Sigmoid colon (tissue), 4 donors: ENCODE measurements around the gene ANKRD10.

Experiments
- CTCF ChIP-seq, 4 experiments: fragments of 450-650 bp in 3 of 4; fragments of 200-600 bp in 1 of 4; IDR thresholded peaks; one replicate each; pipeline ENCODE4 v1.5.1; 2016 to 2019; ENCODE audit warnings: antibody characterized with exemption in 4 of 4, mild to moderate bottlenecking in 3 of 4, moderate library complexity in 2 of 4
- EP300 ChIP-seq, 4 donors: sonication (generic); formaldehyde crosslinking; IDR thresholded peaks; one replicate each; pipeline ENCODE4 v1.6.1; 2017; ENCODE audit warnings: antibody characterized with exemption in 4 of 4
- POLR2A ChIP-seq, 2 donors: fragments of 450-650 bp; IDR thresholded peaks; one replicate each; pipeline ENCODE4 v1.6.1; 2016; ENCODE audit warnings: antibody characterized with exemption in 2 of 2, mild to moderate bottlenecking in 2 of 2, moderate library complexity in 2 of 2
- POLR2AphosphoS5 ChIP-seq, 4 donors: sonication (generic); formaldehyde crosslinking; IDR thresholded peaks; one replicate each; pipeline ENCODE4 v1.6.1; 2017; ENCODE audit warnings: antibody characterized with exemption in 4 of 4

- TF ChIP-seq CTCF (IDR thresholded peaks at IDR 0.05), result no peak
- no peak for TF ChIP-seq POLR2A (IDR thresholded peaks at IDR 0.05)
- TF ChIP-seq POLR2AphosphoS5 (IDR thresholded peaks at IDR 0.05), result no peak
- TF ChIP-seq EP300 (IDR thresholded peaks at IDR 0.05), result no peak
Observed at GRCh38 chr13:110950819-110951570, 36.1 kb upstream of the ANKRD10 start.
